Mesenchymal stem cell (in vitro differentiated cells and primary cell): ENCODE measurements around the gene PSORS1C1.

Source experiments
- DNase-seq: peaks from one replicate; pipeline ENCODE4 v3.0.0-alpha.2; 2013
- H2AFZ ChIP-seq: one replicate; pipeline ENCODE4 v1.6.1; 2013; ENCODE audit warnings: low read depth, mild to moderate bottlenecking, control low read depth, inconsistent platforms, low read length, moderate library complexity
- H2AK5ac ChIP-seq: 2 replicates; pipeline ENCODE4 v1.6.1; 2013; ENCODE audit warnings: low read length, moderate library complexity, mild to moderate bottlenecking, inconsistent platforms; ENCODE audit not compliant: severe bottlenecking
- H2BK120ac ChIP-seq: one replicate; pipeline ENCODE4 v1.6.1; 2013; ENCODE audit warnings: low read depth, mild to moderate bottlenecking, inconsistent platforms, low read length, moderate library complexity
- H2BK12ac ChIP-seq, 2 experiments: one replicate each; pipeline ENCODE4 v1.6.1; 2013; ENCODE audit warnings: inconsistent platforms in 2 of 2, low read length in 2 of 2, mild to moderate bottlenecking in 2 of 2, moderate library complexity in 2 of 2, control low read depth in 1 of 2
- H2BK15ac ChIP-seq: one replicate; pipeline ENCODE4 v1.6.1; 2013; ENCODE audit warnings: mild to moderate bottlenecking, low read depth, inconsistent platforms; ENCODE audit not compliant: poor library complexity, severe bottlenecking
- H2BK5ac ChIP-seq: 2 replicates; pipeline ENCODE4 v1.6.1; 2013; ENCODE audit warnings: low read depth, mild to moderate bottlenecking, low read length, control low read depth, inconsistent platforms; ENCODE audit not compliant: poor library complexity, severe bottlenecking
- H3K14ac ChIP-seq, 2 experiments: one replicate each; pipeline ENCODE4 v1.6.1; 2013; ENCODE audit warnings: inconsistent platforms in 2 of 2, low read length in 2 of 2, control low read depth in 1 of 2, mild to moderate bottlenecking in 1 of 2, moderate library complexity in 1 of 2
- H3K18ac ChIP-seq, 2 experiments: one replicate each; pipeline ENCODE4 v1.6.1; 2013; ENCODE audit warnings: inconsistent platforms in 2 of 2, low read length in 2 of 2, control low read depth in 1 of 2, low read depth in 1 of 2, mild to moderate bottlenecking in 1 of 2
- H3K23ac ChIP-seq, 2 experiments: one replicate each; pipeline ENCODE4 v1.6.1; 2013; ENCODE audit warnings: inconsistent platforms in 2 of 2, low read length in 2 of 2, mild to moderate bottlenecking in 2 of 2, moderate library complexity in 2 of 2, control low read depth in 1 of 2
- H3K27ac ChIP-seq: 2 replicates; pipeline ENCODE4 v1.5.1; 2013; ENCODE audit warnings: mild to moderate bottlenecking, moderate library complexity, low read length, control low read depth, inconsistent platforms; ENCODE audit not compliant: poor library complexity, severe bottlenecking
- H3K27me3 ChIP-seq, 2 experiments: 2 replicates each; pipeline versions ENCODE4 v1.6.1 to v1.7.0; 2013; ENCODE audit warnings: low read length in 2 of 2, mild to moderate bottlenecking in 2 of 2, moderate library complexity in 2 of 2, control low read depth in 1 of 2, inconsistent platforms in 1 of 2; ENCODE audit not compliant: control insufficient read depth in 1 of 2, insufficient read depth in 1 of 2
- H3K36me3 ChIP-seq, 2 experiments: 2 replicates each; pipeline versions ENCODE4 v1.6.1 to v1.7.0; 2013; ENCODE audit warnings: low read length in 2 of 2, control low read depth in 1 of 2, inconsistent platforms in 1 of 2, low read depth in 1 of 2, mild to moderate bottlenecking in 1 of 2; ENCODE audit not compliant: insufficient read depth in 2 of 2, control insufficient read depth in 1 of 2
- H3K4ac ChIP-seq, 2 experiments: one replicate each; pipeline ENCODE4 v1.6.1; 2013; ENCODE audit warnings: inconsistent platforms in 2 of 2, low read length in 2 of 2, mild to moderate bottlenecking in 2 of 2, moderate library complexity in 2 of 2, control low read depth in 1 of 2, low read depth in 1 of 2
- H3K4me1 ChIP-seq: 2 replicates; pipeline ENCODE4 v1.6.1; 2013; ENCODE audit warnings: low read depth, low read length, control low read depth; ENCODE audit not compliant: control insufficient read depth, insufficient read depth
- H3K4me2 ChIP-seq: 2 replicates; pipeline ENCODE4 v1.6.1; 2013; ENCODE audit warnings: low read length, mild to moderate bottlenecking, inconsistent platforms; ENCODE audit not compliant: poor library complexity, severe bottlenecking
- H3K4me3 ChIP-seq, 2 experiments: 2 replicates each; pipeline versions ENCODE4 v1.5.1 to v1.7.0; 2013; ENCODE audit warnings: low read length in 2 of 2, mild to moderate bottlenecking in 2 of 2, control low read depth in 1 of 2, low read depth in 1 of 2; ENCODE audit not compliant: insufficient read depth in 1 of 2
- H3K79me1 ChIP-seq: replicated peaks from 2 replicates; pipeline ENCODE4 v1.6.1; 2013; ENCODE audit warnings: mild to moderate bottlenecking, control low read depth, low read length, inconsistent platforms; ENCODE audit not compliant: poor library complexity, severe bottlenecking
- H3K9ac ChIP-seq: 2 replicates; pipeline ENCODE4 v1.7.0; 2013; ENCODE audit warnings: mild to moderate bottlenecking, low read length, moderate library complexity
- H3K9me3 ChIP-seq: 2 replicates; pipeline ENCODE4 v1.7.0; 2013; ENCODE audit warnings: mild to moderate bottlenecking, low read length; ENCODE audit not compliant: control insufficient read depth
- H4K8ac ChIP-seq: one replicate; pipeline ENCODE4 v1.6.1; 2013; ENCODE audit warnings: inconsistent platforms, mild to moderate bottlenecking, low read length, moderate library complexity
- H4K91ac ChIP-seq: one replicate; pipeline ENCODE4 v1.6.1; 2013; ENCODE audit warnings: mild to moderate bottlenecking, low read length, inconsistent platforms
- WGBS: methylation state at CpG from one replicate; pipeline ENCODE4 v1.1.7; 2013; ENCODE audit warnings: mixed read lengths; 5-methylcytosine and 5-hydroxymethylcytosine counted together

Gene PSORS1C1

GRCh38 chr6:31086788-31087440, 27.7 kb upstream of the PSORS1C1 start:
- Histone ChIP-seq H3K4ac (no peak overlapping the region), H2BK12ac (no peak overlapping the region), H3K79me1 (no peaks in the 10 kb centered on the region), H3K27me3 (no peaks in the 10 kb centered on the region), H2AFZ (no peak overlapping the region), H3K14ac (no peak overlapping the region), H3K9ac (peak overlapping the region; percentile 83), H3K9me3 (no peaks in the 10 kb centered on the region), H3K23ac (no peak overlapping the region), H2BK120ac (no peak overlapping the region), H3K36me3 (no peaks in the 10 kb centered on the region), H3K4me1 (no peaks in the 10 kb centered on the region), H3K27ac (peak overlapping the region; percentile 31), H4K91ac (no peak overlapping the region), H3K18ac (no peak overlapping the region), H4K8ac (no peak overlapping the region), H3K4me2 (peak overlapping the region; percentile 28), H3K4me3 (peak overlapping the region in 1 of 2 experiments; percentile 48), H2BK5ac (no peak overlapping the region), H2BK15ac (no peak overlapping the region), H2AK5ac (no peak overlapping the region)
- 0% methylated on average over 1 of the region's 7 CpGs for WGBS
- DNase-seq, result peak; percentile 80

- Histone ChIP-seq H3K9ac (peak overlapping the region; percentile 83), H3K4ac (no peak overlapping the region), H2BK15ac (no peak overlapping the region), H3K36me3 (no peaks in the 10 kb centered on the region), H3K18ac (no peak overlapping the region), H3K27ac (no peak overlapping the region), H3K9me3 (no peaks in the 10 kb centered on the region), H4K91ac (no peak overlapping the region), H2BK5ac (no peak overlapping the region), H2BK120ac (no peak overlapping the region), H4K8ac (no peak overlapping the region), H3K23ac (no peak overlapping the region), H3K79me1 (no peaks in the 10 kb centered on the region), H3K4me3 (peak overlapping the region in 1 of 2 experiments; percentile 48), H3K4me1 (no peaks in the 10 kb centered on the region), H2BK12ac (no peak overlapping the region), H3K14ac (no peak overlapping the region), H2AK5ac (no peak overlapping the region), H3K4me2 (no peak overlapping the region), H2AFZ (no peak overlapping the region), H3K27me3 (no peaks in the 10 kb centered on the region)
- DNase-seq, result peak; percentile 83
- WGBS, result 0% methylated on average over 3 of the region's 14 CpGs
Measured at GRCh38 chr6:31087494-31088089, 27.0 kb upstream of the PSORS1C1 start.

GRCh38 chr6:31090275-31090972, 24.2 kb upstream of the PSORS1C1 start:
- Histone ChIP-seq H2BK15ac (no peak overlapping the region), H3K27me3 (no peaks in the 10 kb centered on the region), H3K9ac (no peak overlapping the region), H2AK5ac (no peak overlapping the region), H3K18ac (no peak overlapping the region), H2BK5ac (no peak overlapping the region), H3K4me3 (no peak overlapping the region), H3K4me2 (no peak overlapping the region), H3K36me3 (no peaks in the 10 kb centered on the region), H3K79me1 (no peaks in the 10 kb centered on the region), H2BK12ac (no peak overlapping the region), H3K4ac (no peak overlapping the region), H2BK120ac (no peak overlapping the region), H4K8ac (no peak overlapping the region), H3K14ac (no peak overlapping the region), H3K23ac (no peak overlapping the region), H3K27ac (no peak overlapping the region), H4K91ac (no peak overlapping the region), H3K9me3 (no peaks in the 10 kb centered on the region), H3K4me1 (no peaks in the 10 kb centered on the region), H2AFZ (no peak overlapping the region)
- no CpG with 5 or more reads among the region's 3 CpGs for WGBS
- DNase-seq, result no peak

- H3K79me1 ChIP-seq, result no peaks in the 10 kb centered on the region
- no peaks in the 10 kb centered on the region for H3K4me1 ChIP-seq
- H3K9me3 ChIP-seq, result no peaks in the 10 kb centered on the region
- DNase-seq, result no peak
- H4K91ac ChIP-seq, result no peak overlapping the region
- H3K4me3 ChIP-seq, result no peak overlapping the region
- no peak overlapping the region for H3K14ac ChIP-seq
- H2BK5ac ChIP-seq, result no peak overlapping the region
- no peaks in the 10 kb centered on the region for H3K36me3 ChIP-seq
- H3K23ac ChIP-seq, result no peak overlapping the region
- H3K27ac ChIP-seq, result no peak overlapping the region
- H3K4ac ChIP-seq, result no peak overlapping the region
- no peak overlapping the region for H3K4me2 ChIP-seq
- WGBS, result 96% methylated on average over 6 of the region's 6 CpGs
- no peak overlapping the region for H3K9ac ChIP-seq
- no peak overlapping the region for H2BK15ac ChIP-seq
- no peak overlapping the region for H2AFZ ChIP-seq
- no peak overlapping the region for H2AK5ac ChIP-seq
- H4K8ac ChIP-seq, result no peak overlapping the region
- no peak overlapping the region for H2BK120ac ChIP-seq
- no peak overlapping the region for H3K18ac ChIP-seq
- no peaks in the 10 kb centered on the region for H3K27me3 ChIP-seq
- no peak overlapping the region for H2BK12ac ChIP-seq
Measured at GRCh38 chr6:31090973-31091364, 23.6 kb upstream of the PSORS1C1 start.
